HG03135 (cell line): ENCODE data around the gene COL23A1.

Source experiments
- ATAC-seq: cut with Tn5 transposase; IDR thresholded peaks from one replicate; pipeline ENCODE4 v1.9.1; 2021; ENCODE audit warnings: mild to moderate bottlenecking, moderate library complexity; ENCODE audit not compliant: unreplicated experiment

The COL23A1 gene

DNA sequence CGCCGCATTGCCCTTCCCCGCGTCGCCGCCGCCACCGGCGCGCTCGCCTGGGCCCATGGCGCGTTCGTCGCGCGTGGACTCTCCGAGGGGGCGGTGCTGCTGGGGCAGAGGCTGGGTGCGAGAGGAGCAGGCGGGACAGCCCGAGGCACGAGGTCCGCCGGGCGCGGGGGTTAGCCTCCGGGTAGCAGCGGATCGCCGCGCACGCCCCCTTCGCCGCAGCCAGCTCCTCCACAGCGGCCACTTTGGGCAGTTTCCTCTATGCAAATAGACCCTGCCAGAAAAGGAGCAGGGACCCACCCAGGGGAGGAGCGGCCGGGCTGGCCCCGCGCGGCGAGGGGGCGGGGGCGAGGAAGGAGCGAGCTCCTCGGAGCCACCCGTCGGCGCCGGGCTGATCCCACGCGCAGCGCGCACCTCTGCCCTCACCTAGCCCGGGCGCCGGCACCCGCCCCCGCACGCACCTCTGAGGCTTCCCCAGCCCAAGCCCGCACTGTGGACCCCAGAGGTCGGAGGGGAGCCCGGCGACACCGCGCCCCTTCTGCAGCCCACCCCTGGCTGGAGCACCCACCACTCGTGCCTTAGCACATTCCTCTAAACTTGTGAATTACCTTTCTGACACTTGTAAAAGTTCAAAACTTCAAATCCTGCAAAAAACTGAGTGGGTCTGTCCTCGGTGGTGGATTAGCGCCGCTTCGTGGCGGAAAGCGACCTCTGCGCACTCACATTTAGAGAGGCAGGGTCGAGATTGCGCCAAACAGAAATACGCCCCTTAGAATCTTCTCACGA is at the start of gene COL23A1:
Gene COL23A1 (minus strand): TSS at position 253 of the 783 bp plus-strand sequence.
- no peak for ATAC-seq

- no peak for ATAC-seq
Measured at GRCh38 chr5:178637356-178638074, 47.3 kb upstream of the COL23A1 start.

DNA sequence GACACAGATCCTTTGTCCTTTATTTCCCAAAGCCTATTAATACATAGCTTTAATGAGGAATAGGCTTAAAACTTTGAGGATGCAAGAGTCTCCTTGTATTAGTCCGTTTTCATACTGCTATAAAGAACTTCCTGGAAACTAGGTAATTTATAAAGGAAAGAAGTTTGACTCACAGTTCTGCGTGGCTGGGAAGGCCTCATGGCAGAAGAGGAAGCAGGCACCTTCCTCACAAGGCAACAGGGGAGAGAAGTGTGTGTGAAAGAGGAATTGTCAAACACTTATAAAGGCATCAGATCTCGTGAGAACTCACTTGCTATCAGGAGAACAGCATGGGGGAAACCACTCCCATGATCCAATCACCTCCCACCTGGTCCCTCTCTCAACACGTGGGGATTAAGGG is 42.1 kb upstream of the COL23A1 start:
- no peak for ATAC-seq

DNA sequence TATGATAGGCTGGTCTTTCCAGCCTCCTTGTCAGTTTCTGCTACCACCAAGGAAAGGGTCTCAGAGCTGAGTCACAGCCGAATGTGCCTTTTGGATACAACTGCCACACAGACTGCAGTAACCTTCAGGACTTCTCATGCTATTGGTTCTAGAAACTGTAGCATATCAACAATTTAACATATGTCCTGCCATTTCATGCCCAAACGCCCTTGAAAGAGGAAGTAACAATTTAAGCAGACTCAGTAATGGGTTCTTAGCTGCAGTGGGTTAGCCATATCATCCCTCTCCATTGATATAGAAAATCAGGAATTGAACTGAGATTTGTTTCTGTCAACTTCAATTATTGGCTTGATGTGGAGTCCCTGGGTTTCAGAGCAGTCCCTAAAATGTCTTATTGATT is 40.8 kb upstream of the COL23A1 start:
- no peak for ATAC-seq

- no peak for ATAC-seq
Measured at GRCh38 chr5:178630475-178630930, 40.3 kb upstream of the COL23A1 start.

DNA sequence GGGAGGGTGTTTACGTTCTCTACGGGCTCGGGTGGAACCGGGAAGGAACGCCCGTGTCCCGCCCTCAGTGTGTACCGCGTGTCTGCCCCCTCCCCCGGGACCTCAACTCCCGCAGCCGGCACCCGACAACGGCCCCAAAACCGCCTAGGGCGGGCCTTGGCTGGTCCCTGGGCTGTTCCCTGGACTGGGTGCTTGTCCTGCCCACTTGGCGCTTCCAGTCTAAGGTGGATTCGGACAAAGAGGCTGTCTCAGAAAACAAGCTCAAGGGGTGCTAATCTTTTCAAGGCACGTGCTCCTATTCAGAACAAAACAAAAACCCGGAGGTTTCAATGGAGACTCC is 37.0 kb upstream of the COL23A1 start:
- no peak for ATAC-seq

- peak; percentile 81 for ATAC-seq
Measured at GRCh38 chr5:178626484-178627258, 36.5 kb upstream of the COL23A1 start, which contains the start of gene CLK4. TSS of gene CLK4 (minus strand) at chr5:178627050. CDS start at chr5:178623416, 3,634 bp downstream.

DNA sequence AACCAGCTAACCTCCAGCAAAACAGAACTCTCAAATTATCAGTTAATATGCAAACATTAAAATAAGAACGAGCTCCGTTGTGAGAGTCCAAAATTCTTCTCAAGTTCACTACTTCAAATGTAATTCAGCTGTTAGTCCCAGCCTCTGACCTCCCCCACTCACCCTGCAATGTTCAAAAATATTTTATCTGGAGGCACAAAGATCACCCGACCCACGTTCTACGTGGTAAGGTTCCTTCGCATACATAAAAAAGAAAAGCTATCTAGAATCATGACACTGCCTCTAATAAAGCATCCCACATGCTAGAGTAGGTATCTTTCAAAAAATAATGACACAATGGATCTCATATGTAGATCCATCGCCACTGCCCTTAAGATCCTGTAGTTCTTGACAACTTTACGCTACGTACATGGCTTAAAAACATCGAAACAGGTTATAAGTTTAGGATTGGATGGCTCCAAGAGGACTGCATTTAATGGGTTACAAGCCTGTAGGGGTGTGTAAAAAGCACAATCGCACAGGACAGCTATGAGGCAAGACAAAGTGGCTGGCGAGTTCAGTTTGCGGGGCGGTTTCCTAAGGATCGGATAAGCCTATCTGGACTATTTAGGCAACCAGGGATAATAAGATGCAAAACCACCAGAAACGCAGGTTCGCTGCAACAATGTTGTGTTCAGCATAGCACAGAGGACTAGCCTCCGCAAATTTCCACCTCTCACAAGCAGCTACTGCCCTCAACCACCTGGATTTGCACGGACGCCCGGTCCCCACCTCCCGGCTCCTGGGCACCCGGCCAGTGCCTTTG is 35.7 kb upstream of the COL23A1 start:
- ATAC-seq: peak; percentile 19

GRCh38 chr5:178624631-178625546 is 34.7 kb upstream of the COL23A1 start:
- ATAC-seq: no peak

DNA sequence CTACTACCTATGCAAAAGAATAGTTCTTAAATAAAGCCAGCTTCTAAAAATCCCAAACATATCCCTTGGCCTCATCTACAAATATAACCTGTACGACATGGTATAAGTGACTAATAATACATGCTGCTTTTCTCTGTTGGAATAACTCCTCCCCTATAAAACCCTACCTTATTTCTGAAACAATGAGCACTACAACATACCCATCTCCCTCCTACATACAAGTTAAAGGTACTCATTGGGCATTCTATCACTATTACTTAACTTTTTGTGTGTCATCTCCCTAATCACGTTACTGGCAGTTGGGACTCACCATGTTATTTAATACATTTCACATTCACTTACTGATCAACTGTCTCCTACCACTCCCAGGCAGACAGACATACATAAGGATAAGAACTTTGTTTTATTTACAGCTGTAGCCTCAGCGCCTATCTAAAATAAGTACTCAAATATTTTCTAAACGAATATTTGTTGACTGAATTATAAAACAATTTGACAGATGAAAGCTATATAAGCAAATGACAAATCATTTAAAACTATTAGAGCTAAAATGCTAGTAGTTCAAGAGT is 32.6 kb upstream of the COL23A1 start:
- ATAC-seq: no peak

- ATAC-seq: no peak
Measured at GRCh38 chr5:178619390-178619789, 29.2 kb upstream of the COL23A1 start.

DNA sequence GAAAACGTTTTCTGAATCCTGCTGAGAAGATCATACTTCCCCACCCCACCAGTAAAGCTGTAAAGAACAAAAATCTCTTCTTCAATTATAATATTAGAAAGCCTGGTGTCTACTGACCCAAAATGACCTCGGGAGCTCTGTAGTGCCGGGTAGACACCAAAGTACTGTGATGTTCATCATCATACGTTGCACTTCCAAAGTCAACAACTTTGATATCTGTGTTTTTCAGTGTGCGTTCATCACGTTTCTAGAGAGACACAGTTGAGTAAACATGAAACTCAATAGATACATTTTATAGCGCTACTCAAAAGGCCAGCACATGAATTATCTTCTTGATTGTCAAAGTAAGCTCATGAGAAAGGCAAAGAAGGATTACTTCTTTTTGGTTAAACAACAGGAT is 22.1 kb upstream of the COL23A1 start:
- no peak for ATAC-seq

GRCh38 chr5:178606269-178606668 is 16.1 kb upstream of the COL23A1 start:
- no peak for ATAC-seq

DNA sequence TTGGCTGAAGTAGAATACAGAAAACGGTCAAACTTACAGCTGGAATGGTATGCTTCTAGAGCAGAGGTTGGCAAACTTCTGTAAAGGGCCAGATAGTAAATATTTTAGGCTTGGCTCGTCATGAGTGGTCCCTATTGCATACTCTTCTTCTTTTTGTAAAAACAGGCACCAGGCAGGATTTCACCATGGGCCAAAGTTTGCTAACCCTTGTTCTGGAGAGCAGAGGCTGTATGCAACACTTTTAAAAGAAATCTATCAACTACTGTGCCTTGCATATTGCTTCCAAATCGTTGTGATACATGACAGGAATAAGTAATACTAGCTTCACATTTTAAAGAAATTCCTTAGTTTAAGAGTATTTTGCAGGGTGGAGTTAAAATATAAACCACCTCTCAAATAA is 15.6 kb upstream of the COL23A1 start:
- ATAC-seq: no peak

DNA sequence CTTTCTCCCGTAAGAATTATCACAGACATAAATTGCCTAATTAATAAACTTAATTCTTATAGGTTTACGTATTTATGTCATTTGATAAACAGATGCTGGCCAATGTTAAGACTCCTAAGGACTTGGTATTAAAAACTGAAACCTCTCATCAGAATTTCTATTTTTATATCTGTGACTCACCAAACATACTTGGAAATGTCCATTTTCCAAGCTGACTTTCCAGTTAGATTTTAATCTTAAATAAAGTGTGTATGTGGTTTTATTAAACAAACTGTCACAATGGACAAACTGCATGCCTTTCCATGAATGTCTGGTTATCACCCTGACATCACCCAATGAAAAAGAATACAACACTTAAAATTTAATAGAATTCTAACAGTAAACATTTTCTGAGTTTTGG is 12.6 kb upstream of the COL23A1 start:
- ATAC-seq: no peak

- ATAC-seq: no peak
Measured at GRCh38 chr5:178595750-178596149, 5.6 kb upstream of the COL23A1 start.

- ATAC-seq: no peak
Measured at GRCh38 chr5:178595150-178595549, 5.0 kb upstream of the COL23A1 start.

DNA sequence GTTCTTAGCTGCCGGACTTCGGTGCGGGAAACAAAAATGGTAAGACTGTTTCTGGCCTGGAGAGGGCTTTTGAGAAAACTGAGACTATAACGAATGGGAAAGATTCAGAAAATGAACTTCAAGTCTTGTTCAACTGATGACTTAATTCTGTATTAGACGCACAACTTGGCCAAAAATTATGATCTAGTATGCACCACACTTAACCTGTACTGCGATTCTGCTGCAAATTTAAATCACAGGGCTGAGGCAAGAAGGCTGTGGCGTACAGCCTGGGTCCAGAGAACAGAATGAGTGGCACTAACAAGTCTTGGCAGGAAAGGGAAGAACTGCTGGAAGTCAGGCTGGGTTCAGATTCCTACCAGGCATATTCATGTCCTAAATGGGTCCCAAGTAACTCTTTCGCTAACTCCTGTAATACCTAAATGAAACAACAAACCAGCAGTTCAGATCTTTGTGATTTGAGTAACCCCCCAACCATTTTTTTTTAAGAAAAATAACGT is 781 bp upstream of the COL23A1 start:
- ATAC-seq: no peak
